Placental pericyte (primary cell): ENCODE results near the gene ZDHHC13. TPM values are rescaled to one million over a fixed set of nuclear protein-coding genes. Genes with fewer than 3 reads are reported as not detected.

Experiments
- total RNA-seq: library from RNA; depleted of rRNA; stranded (reverse); fragments of >200 nt; gene quantifications from 2 replicates; pipeline ENCODE4 v1.2.3, GENCODE V29; 2012

Gene ZDHHC13, protein sequence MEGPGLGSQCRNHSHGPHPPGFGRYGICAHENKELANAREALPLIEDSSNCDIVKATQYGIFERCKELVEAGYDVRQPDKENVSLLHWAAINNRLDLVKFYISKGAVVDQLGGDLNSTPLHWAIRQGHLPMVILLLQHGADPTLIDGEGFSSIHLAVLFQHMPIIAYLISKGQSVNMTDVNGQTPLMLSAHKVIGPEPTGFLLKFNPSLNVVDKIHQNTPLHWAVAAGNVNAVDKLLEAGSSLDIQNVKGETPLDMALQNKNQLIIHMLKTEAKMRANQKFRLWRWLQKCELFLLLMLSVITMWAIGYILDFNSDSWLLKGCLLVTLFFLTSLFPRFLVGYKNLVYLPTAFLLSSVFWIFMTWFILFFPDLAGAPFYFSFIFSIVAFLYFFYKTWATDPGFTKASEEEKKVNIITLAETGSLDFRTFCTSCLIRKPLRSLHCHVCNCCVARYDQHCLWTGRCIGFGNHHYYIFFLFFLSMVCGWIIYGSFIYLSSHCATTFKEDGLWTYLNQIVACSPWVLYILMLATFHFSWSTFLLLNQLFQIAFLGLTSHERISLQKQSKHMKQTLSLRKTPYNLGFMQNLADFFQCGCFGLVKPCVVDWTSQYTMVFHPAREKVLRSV
- 9.6 and 19.0 TPM in 2 replicates for total RNA-seq

GRCh38 chr11:19116971-19117759, at the start of gene ZDHHC13:
TSS of gene ZDHHC13 (plus strand) at chr11:19117168. CDS start at chr11:19117250, 82 bp downstream.

GRCh38 chr11:19201737-19202605, 85.0 kb downstream of the ZDHHC13 start, which contains the start of gene CSRP3:
TSS of gene CSRP3 (minus strand) at chr11:19201983. CDS start at chr11:19192448, 9,535 bp downstream.

Other genes starting within 250 kb of the ZDHHC13 start
- not detected in 2 replicates for gene MRGPRX1, start 177.8 kb upstream of the ZDHHC13 start, total RNA-seq
- gene MRGPRX2, start 56.5 kb upstream of the ZDHHC13 start, total RNA-seq = not detected in 2 replicates
- gene CSRP3, start 84.8 kb downstream of the ZDHHC13 start, total RNA-seq = not detected in 2 replicates
- 1.7 TPM in 1 of 2 replicates, not detected in the other for gene E2F8, start 123.8 kb downstream of the ZDHHC13 start, total RNA-seq